GM12878 (cell line): ENCODE data around the gene WSCD1. TPM values are rescaled to one million over a fixed set of nuclear protein-coding genes. Genes with fewer than 3 reads are reported as not detected.

Source experiments
- ATAC-seq: fragments of 200-7000 bp; cut with Tn5 transposase; 3 replicates; pipeline ENCODE4 v1.9.1; 2020; ENCODE audit warnings: mild to moderate bottlenecking, moderate library complexity
- BruUV-seq: library from RNA; stranded (reverse); fragments of 400-500 nt; replicated peaks from 2 replicates; lab custom pipeline; 2021; lab: Mats Ljungman, UMichigan
- CTCF ChIA-PET: fragments of 300-600 bp; sonication (Branson Sonifier 250); formaldehyde crosslinking; extraction: SDS; loops from one replicate; lab custom pipeline; 2021; ENCODE audit warnings: inconsistent platforms; lab: Yijun Ruan, JAX
- POLR2A ChIA-PET: fragments of 350-600 bp; formaldehyde crosslinking; extraction: SDS; loops from one replicate; lab custom pipeline; 2021; ENCODE audit warnings: inconsistent platforms; lab: Charles Lee
- RAD21 ChIA-PET: fragments of 300-600 bp; sonication (Branson Sonifier 250); formaldehyde crosslinking; loops from one replicate; lab custom pipeline; 2023; ENCODE audit warnings: antibody characterized with exemption; ENCODE audit not compliant: unreplicated experiment; lab: Charles Lee
- SMC1A ChIA-PET: fragments of 300-600 bp; sonication (Branson Sonifier 250); formaldehyde crosslinking; loops from one replicate; lab custom pipeline; 2023; ENCODE audit not compliant: unreplicated experiment, uncharacterized antibody; lab: Charles Lee
- DNase-seq: peaks from one replicate; pipeline ENCODE4 v3.0.0-alpha.2; 2011; ENCODE audit warnings: low read depth, low spot score
- FAIRE-seq: peaks from 3 replicates; lab custom pipeline; 2011; peaks lifted over from hg19 to GRCh38; lab: Jason Lieb, UNC
- H2AFZ ChIP-seq: 2 replicates; pipeline ENCODE4 v1.6.0; 2011; ENCODE audit warnings: low read depth, low read length, control low read depth; ENCODE audit not compliant: control insufficient read depth
- H3K27ac ChIP-seq: 2 replicates; pipeline ENCODE4 v1.5.1; 2011; ENCODE audit warnings: control low read depth; ENCODE audit not compliant: control insufficient read depth, insufficient read depth
- H3K27me3 ChIP-seq, 2 experiments: replicated peaks in 1 of 2; 2 replicates each; pipeline versions ENCODE4 v1.6.0 to v1.6.1; 2011; ENCODE audit warnings: low read length in 1 of 2; ENCODE audit not compliant: control insufficient read depth in 2 of 2, insufficient read depth in 2 of 2
- H3K36me3 ChIP-seq, 2 experiments: 2 replicates each; pipeline ENCODE4 v1.5.1; 2011; ENCODE audit warnings: low read length in 1 of 2; ENCODE audit not compliant: control insufficient read depth in 2 of 2, insufficient read depth in 2 of 2
- H3K4me1 ChIP-seq: 2 replicates; pipeline ENCODE4 v1.6.1; 2011; ENCODE audit warnings: mild to moderate bottlenecking, low read length, moderate library complexity, mixed read lengths; ENCODE audit not compliant: control insufficient read depth, insufficient read depth
- H3K4me2 ChIP-seq: 2 replicates; pipeline ENCODE4 v1.6.0; 2011; ENCODE audit warnings: control low read depth; ENCODE audit not compliant: control insufficient read depth, insufficient read depth
- H3K4me3 ChIP-seq: fragments of 200-600 bp; sonication (generic); 2 replicates; pipeline ENCODE4 v1.5.1; 2016
- H3K79me2 ChIP-seq: 2 replicates; pipeline ENCODE4 v1.6.0; 2011; ENCODE audit warnings: low read length; ENCODE audit not compliant: control insufficient read depth, insufficient read depth
- H3K9ac ChIP-seq: 2 replicates; pipeline ENCODE4 v1.8.0; 2011; ENCODE audit warnings: low read length, control low read depth, mixed read lengths; ENCODE audit not compliant: control insufficient read depth, insufficient read depth
- H3K9me3 ChIP-seq: replicated peaks from 3 replicates; pipeline ENCODE4 v1.5.1; 2011; ENCODE audit warnings: mild to moderate bottlenecking, low read length; ENCODE audit not compliant: control insufficient read depth, insufficient read depth
- H4K20me1 ChIP-seq: 2 replicates; pipeline ENCODE4 v1.6.0; 2011; ENCODE audit not compliant: control insufficient read depth, insufficient read depth
- BCL11A ChIP-seq: IDR thresholded peaks from 2 replicates; pipeline ENCODE4 v1.6.1; 2011; ENCODE audit warnings: low read depth, low read length
- BHLHE40 ChIP-seq, 2 experiments: fragments of 450-650 bp in 1 of 2; IDR thresholded peaks; 2 replicates each; pipeline ENCODE4 v1.6.1; 2011 to 2017; ENCODE audit warnings: low read depth in 2 of 2, borderline replicate concordance in 1 of 2, improper control_type of control experiment in 1 of 2, low read length in 1 of 2, mild to moderate bottlenecking in 1 of 2
- EP300 ChIP-seq, 2 experiments: fragments of 150-350 bp in 1 of 2; IDR thresholded peaks; 2 replicates each; pipeline ENCODE4 v1.6.1; 2011 to 2012; ENCODE audit warnings: low read depth in 2 of 2, low read length in 2 of 2, borderline replicate concordance in 1 of 2, improper control_type of control experiment in 1 of 2, inconsistent platforms in 1 of 2; ENCODE audit not compliant: control insufficient read depth in 1 of 2
- ESRRA ChIP-seq: IDR thresholded peaks from 2 replicates; pipeline ENCODE4 v1.6.1; 2012; ENCODE audit warnings: mild to moderate bottlenecking, low read length, improper control_type of control experiment
- HCFC1 ChIP-seq: fragments of 150-350 bp; IDR thresholded peaks from 2 replicates; pipeline ENCODE4 v1.6.1; 2014; ENCODE audit warnings: low read length
- KDM1A ChIP-seq: fragments of 200-600 bp; sonication (generic); IDR thresholded peaks from 2 replicates; pipeline ENCODE4 v1.6.1; 2016; ENCODE audit warnings: borderline replicate concordance
- MEF2B ChIP-seq: fragments of 450-650 bp; IDR thresholded peaks from 2 replicates; pipeline ENCODE4 v1.6.1; 2018; ENCODE audit warnings: mild to moderate bottlenecking, moderate library complexity; ENCODE audit not compliant: partially characterized antibody, poor library complexity, severe bottlenecking
- NFYB ChIP-seq: IDR thresholded peaks from 2 replicates; pipeline ENCODE4 v1.6.1; 2011; ENCODE audit warnings: low read depth, mild to moderate bottlenecking, low read length, improper control_type of control experiment, moderate library complexity; ENCODE audit not compliant: insufficient read depth
- RUNX3 ChIP-seq: IDR thresholded peaks from 2 replicates; pipeline ENCODE4 v1.6.1; 2012; ENCODE audit warnings: low read length, inconsistent platforms
- SPI1 ChIP-seq: IDR thresholded peaks from 2 replicates; pipeline ENCODE4 v1.6.1; 2011; ENCODE audit warnings: low read depth, mild to moderate bottlenecking, low read length, moderate library complexity, borderline replicate concordance; ENCODE audit not compliant: insufficient read depth
- WGBS: methylation state at CpG from one replicate; pipeline ENCODE4 v1.1.6; 2016; ENCODE audit warnings: low lambda C conversion rate; ENCODE audit not compliant: insufficient replicate concordance, insufficient coverage; ENCODE audit errors: missing lambda C conversion rate; 5-methylcytosine and 5-hydroxymethylcytosine counted together
- in situ Hi-C: fragments of 300-500 bp; cut with MboI; formaldehyde crosslinking; loops from 9 replicates; pipeline ENCODE4 v1.14.3; 2018; ENCODE audit warnings: mixed read lengths
- intact Hi-C: fragments of 100-400 bp; cut with micrococcal nuclease; formaldehyde crosslinking; loops from one replicate; pipeline ENCODE4 v1.14.2; 2022; ENCODE audit not compliant: unreplicated experiment
- polyA plus RNA-seq, 11 experiments: library from polyadenylated mRNA; depleted of rRNA in 4 of 11; unstranded in 6 of 11; stranded (reverse) in 5 of 11; fragments of >200 nt; fragmentation: Nextera tagmentation in 4 of 11; fragmentation: Illumina TruSeq in 1 of 11; extraction: Ambion mirVana in 4 of 11; extraction: Trizol in 1 of 11; gene quantifications; 1 replicate in 1 of 11; 2 replicates in 10 of 11; pipeline versions ENCODE4 v1.2.1 to v1.2.3, GENCODE V29; 2011 to 2016; ENCODE audit warnings: inconsistent platforms in 2 of 11, missing spikeins in 2 of 11, low read depth in 1 of 11
- total RNA-seq, 4 experiments: library from RNA; depleted of rRNA in 3 of 4; stranded (reverse); fragments of >200 nt in 3 of 4; fragmentation: Illumina TruSeq in 1 of 4; extraction: Trizol in 1 of 4; gene quantifications; 2 replicates each; pipeline versions ENCODE4 v1.2.1 to v1.2.3, GENCODE V29; 2013 to 2021
- TF ChIP-seq, protein P1 (sequence below): IDR thresholded peaks from 2 replicates; pipeline ENCODE4 v1.6.1; 2011; ENCODE audit warnings: borderline replicate concordance, low read depth, mild to moderate bottlenecking, moderate library complexity, mixed read lengths, low read length; ENCODE audit not compliant: insufficient read depth; ENCODE audit errors: extremely low read length
- TF ChIP-seq, protein P2 (sequence below): IDR thresholded peaks from 2 replicates; pipeline ENCODE4 v1.6.1; 2011; ENCODE audit warnings: low read depth, low read length, improper control_type of control experiment, borderline replicate concordance

WSCD1 gene
- total and polyA plus RNA-seq, 10 of the 15 experiments (the other 5 are each of a cell fraction or from before 2014, with no cell fraction given) = 0.01 to 0.16 TPM; not detected in 8

DNA sequence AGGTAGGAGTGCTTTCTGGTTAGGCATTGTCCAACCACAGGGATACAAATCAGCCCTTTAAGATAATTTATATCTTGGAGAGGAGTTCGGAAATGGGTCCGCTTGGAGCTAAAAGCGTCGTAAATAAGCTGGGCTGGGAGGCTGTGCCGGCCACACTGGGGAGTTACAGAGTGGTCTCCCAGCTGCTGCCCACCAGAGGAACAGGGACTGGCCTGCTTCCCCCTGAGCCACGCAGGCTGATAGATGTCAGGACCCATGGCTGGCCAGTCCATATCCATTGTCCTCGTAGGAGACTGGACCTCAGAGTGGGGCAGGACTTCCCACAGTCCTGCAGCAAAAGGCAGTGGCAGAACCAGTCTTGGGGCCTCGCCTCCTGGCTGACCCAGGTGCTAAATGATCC lies 12.6 kb upstream of the WSCD1 start:
- RAD21 ChIA-PET = no interaction called here
- intact Hi-C loops = no loop called here
- no peak for DNase-seq
- H3K9me3 ChIP-seq = no peaks in the 10 kb centered on the region
- no peak overlapping the region for H3K4me2 ChIP-seq
- BruUV-seq = no TSS peak
- in situ Hi-C loops = no loop called here
- no peak overlapping the region for H3K27ac ChIP-seq
- no peaks in the 10 kb centered on the region for H4K20me1 ChIP-seq
- no peak overlapping the region for H2AFZ ChIP-seq
- POLR2A ChIA-PET = interaction anchor here (0.6 kb wide), 1 partner anchor 457 kb away, joined by 3 read pairs; no protein-coding TSS in a partner anchor
- CTCF ChIA-PET = no interaction called here
- ATAC-seq = no peak
- peaks cover 0 to 2% of the 10 kb centered on the region in 2 experiments; a peak in 2 of 4 replicates for H3K27me3 ChIP-seq
- no peaks in the 10 kb centered on the region for H3K4me1 ChIP-seq
- no peak overlapping the region for H3K9ac ChIP-seq
- no peaks in the 10 kb centered on the region for H3K36me3 ChIP-seq
- H3K79me2 ChIP-seq = no peaks in the 10 kb centered on the region
- TF ChIP-seq HCFC1 = no peak
- no peak for TF ChIP-seq NFYB
- no peak for TF ChIP-seq SPI1
- no peak for TF ChIP-seq BHLHE40 (IDR thresholded peaks at IDR 0.05; ENCODE audit: borderline replicate concordance in 1 of 2, low read depth in 2 of 2, low read length in 1 of 2)
- no peak for TF ChIP-seq MEF2B
- TF ChIP-seq, protein P1, sequence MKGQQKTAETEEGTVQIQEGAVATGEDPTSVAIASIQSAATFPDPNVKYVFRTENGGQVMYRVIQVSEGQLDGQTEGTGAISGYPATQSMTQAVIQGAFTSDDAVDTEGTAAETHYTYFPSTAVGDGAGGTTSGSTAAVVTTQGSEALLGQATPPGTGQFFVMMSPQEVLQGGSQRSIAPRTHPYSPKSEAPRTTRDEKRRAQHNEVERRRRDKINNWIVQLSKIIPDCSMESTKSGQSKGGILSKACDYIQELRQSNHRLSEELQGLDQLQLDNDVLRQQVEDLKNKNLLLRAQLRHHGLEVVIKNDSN = no peak
- TF ChIP-seq KDM1A = no peak
- no peak for TF ChIP-seq ESRRA
- no peak for TF ChIP-seq RUNX3
- no peak for TF ChIP-seq BCL11A
- TF ChIP-seq, protein P2, sequence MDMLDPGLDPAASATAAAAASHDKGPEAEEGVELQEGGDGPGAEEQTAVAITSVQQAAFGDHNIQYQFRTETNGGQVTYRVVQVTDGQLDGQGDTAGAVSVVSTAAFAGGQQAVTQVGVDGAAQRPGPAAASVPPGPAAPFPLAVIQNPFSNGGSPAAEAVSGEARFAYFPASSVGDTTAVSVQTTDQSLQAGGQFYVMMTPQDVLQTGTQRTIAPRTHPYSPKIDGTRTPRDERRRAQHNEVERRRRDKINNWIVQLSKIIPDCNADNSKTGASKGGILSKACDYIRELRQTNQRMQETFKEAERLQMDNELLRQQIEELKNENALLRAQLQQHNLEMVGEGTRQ = no peak
- TF ChIP-seq EP300 (IDR thresholded peaks at IDR 0.05; ENCODE audit: borderline replicate concordance in 1 of 2, control insufficient read depth in 1 of 2, low read depth in 2 of 2, low read length in 2 of 2) = no peak
- no peak for FAIRE-seq
- WGBS = 23% methylated on average over 8 of the region's 8 CpGs
- no peak overlapping the region for H3K4me3 ChIP-seq
- SMC1A ChIA-PET = no interaction called here
